ENCODE data around the gene KAT7.
"Not testable (repeated sequence)": the region's sequence is repeated elsewhere in the genome, so short reads cannot be mapped to it uniquely, and the experiment has no call there.

The KAT7 gene

DNA sequence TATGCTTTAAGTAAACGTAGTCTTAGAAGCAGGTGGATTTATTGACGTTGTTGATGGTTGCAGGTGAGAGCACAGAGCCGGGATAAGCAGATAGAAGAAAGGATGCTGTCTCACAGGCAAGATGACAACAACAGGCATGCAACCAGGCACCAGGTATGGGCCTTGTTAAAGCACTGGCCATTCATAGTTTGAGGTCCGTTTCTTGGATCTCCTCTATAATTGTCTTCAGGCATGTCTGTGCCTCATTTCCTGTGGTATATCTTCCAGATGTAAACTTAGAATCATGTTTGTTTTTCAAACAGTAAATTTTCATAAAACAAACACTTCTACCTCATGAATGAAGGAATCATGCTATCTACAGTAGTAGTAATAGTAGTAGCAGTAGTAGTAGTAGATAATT, 20.6 kb downstream of the KAT7 start:
- no peak for DNase-seq (ENCODE audit: low spot score)

DNA sequence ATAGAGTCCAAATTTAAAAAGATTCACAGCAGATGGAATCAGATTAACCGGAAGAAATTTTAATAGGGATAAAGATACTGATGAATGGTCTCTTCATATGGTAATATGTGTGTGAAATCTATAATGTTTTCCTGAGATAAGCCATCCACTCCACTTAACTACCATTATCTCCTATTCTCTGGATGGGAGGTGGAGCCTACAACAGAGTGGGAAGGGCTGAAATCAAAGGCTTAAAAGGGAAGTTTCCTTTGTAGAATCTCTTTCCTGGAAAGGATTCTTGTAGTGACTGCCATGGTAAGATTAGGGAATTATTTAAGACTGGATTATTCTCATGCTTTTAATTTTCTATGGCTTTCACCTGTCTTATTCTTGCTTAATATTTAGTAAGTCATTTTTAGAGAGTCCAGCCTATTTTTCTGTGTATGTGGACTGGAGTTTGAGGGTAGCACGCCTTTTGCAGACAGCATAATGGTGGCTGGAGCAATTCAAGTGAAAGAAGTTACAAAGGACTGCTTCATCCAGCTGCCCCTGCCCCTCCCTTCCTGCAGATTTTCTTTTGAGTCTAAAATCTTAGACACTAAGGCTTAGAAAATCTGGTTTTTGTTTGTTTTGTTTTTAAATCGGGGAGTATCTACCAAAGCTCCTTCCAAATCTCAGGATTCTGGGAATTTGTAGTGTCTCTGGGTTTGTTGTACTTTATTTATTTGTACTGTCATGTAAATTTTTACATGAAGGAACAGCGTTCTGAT, 26.5 kb downstream of the KAT7 start:
- no peak for DNase-seq (ENCODE audit: low spot score)

DNA sequence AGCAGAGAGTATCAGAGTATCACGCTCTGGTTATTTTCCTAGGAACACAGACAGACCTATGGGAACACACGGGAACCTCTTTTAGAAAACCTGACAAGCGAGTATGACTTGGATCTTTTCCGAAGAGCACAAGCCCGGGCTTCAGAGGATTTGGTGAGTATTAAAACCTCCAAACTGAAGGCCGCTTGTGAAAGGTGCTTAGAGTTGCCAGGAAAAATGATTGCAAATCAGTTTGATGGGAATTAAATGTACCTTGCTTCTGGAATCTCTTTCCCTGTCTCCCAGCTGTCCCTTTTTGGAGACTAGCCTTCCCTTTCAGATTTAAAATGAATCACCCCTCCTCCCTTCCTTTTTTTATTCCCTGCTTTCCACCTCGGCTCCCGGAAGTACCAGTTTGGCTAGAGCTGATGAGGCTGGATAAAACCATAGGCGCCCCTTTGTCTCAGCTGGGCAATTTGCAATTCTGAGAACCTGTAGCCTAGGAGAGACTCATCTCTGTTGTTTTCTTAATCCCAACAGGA, 27.3 kb downstream of the KAT7 start:
- no peak for DNase-seq (ENCODE audit: low spot score)

DNA sequence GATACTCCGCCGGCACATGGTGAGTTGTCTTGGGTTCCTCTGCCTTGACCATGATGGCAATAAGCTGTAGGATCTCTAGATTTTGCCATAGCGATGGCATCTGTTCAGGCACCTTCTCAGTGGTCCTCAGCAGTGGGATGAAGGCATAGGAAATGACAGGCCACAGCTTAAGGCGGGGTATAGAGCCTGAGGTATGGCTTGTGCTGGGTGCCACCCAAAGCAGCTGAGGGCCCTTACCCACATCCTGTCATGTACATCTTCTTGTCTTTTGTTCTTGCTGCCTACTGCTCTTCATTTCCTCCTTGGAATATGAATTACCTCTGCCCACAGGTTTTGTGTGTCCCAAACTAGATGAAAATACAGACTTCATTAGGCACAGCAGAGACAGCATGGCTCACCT, 29.5 kb downstream of the KAT7 start:
- DNase-seq (ENCODE audit: low spot score): no peak

DNA sequence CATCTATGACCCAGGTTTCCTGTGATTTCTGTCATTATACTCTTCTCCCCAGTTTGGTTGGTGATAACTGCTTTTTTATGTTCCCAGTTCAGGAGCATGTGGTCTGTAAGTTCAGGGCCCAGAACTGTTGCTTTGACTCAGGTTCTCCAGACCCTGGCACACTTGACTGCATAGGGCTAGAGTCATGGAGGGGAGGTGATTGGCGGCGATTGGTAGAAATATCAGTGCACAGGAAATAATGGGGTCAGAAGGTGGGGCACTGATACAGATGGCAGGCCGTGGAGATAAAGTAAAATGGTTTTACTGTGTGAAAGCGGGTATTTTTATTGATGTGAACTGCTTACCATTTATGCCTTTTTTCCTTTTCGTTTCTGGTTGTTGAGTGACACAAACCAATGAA, 30.7 kb downstream of the KAT7 start:
- no peak for DNase-seq (ENCODE audit: low spot score)

DNA sequence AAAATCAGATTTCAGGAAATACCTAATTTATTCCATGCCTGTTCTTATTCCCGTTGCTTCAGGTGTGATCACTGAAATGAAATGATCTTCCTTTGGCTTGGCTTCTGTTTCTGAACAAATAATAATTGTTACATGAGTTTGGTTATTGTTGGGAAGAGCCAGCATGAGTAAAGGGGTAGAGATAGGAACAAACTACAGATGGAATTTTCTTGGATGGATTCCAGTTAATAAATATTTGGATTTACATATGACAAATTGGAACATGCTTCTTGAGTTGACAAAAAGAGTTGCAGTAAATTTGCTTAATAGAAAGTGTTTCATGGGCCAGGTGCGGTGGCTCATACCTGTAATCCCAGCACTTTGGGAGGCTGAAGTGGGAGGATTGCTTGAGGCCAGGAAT, 31.2 kb downstream of the KAT7 start:
- no peak for DNase-seq (ENCODE audit: low spot score)

DNA sequence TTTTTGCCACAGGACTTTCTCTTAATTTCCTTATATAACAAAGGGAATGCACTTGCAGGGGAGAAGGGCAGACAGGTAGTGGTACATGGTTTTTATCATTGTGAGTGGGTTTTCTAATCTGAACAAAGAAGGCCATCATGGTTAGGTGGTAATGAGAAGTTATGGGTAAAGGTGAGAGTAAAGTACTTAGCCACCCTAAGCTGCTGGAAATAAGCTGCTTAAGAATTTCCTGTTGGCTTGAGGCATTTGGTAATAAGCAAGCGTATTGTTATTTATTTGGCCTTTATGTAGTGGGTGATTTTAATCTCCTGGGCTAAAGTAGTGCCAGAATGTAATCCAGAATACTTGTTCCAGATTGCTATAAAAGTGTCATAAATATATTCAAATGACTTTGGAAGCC, 32.3 kb downstream of the KAT7 start:
- DNase-seq (ENCODE audit: low spot score): no peak

DNA sequence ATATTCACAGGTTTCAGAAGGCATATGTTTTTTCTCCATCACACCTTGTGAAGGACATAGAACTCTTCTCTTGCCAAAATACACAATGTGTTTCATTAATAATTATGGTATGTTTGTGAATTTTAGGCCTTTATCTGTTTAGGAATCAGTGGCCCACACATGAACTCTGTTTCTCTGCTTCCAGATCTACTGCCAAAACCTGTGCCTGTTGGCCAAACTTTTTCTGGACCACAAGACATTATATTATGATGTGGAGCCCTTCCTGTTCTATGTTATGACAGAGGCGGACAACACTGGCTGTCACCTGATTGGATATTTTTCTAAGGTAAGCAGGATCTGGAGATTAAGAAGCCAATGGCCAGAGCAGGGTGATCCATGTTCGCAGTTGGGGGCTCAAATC, 33.0 kb downstream of the KAT7 start:
- DNase-seq (ENCODE audit: low spot score): no peak

DNA sequence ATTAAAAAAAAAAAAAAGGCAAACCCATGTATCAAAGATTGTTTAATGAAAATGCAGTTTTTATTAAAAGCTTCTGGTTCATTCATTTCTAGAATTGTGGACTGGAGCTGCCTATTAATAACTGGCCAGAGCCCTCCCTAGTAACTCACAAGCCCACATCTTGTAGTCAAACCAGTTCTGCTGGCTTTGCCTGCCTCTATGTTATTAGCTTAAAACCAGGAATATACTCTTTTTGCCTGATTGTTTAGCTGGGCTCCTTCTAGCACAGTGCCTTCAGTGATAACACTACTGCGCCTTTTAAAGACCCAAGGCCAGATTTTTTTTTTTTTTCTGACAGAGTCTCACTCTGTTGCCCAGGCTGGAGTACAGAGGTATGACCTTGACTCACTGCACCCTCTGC, 33.4 kb downstream of the KAT7 start:
- DNase-seq (ENCODE audit: low spot score): no peak

DNA sequence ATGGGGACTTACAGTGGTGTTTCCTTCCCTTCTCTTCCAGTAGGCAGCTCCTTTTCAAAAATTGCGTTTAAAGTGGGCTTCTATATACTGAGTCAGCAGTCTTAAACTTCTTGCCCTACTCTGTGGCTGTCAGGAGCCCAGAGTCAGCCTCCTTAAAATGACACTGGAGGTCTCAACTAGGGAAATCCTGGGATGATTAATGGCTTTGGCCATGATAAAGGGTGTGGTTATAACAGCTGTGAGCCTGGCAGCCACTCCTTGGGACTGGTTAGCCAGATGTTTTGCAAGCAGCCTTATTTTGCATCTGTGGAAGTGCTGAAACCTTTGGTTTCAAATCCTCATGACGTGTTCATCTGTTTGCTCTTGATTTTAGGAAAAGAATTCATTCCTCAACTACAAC, 34.3 kb downstream of the KAT7 start:
- no peak for DNase-seq (ENCODE audit: low spot score)

DNA sequence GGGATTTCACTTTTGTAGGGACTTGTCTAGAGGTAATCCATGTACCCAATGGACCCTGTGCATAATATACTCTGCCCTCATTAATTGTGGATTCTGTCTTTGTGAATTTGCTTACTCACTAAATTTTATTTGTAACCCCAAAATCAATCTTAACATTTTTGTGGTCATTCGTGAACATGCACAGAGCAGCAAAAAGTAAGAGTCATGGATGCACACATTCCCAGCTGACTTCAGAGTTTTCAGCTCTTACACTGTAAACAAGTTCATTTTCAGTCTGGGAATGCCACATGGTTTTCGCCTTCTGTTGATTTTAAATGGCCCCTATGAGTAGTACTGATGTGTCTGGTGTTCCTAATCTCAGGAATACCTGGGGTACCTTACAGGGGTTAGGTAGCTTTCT, 35.1 kb downstream of the KAT7 start:
- DNase-seq (ENCODE audit: low spot score): no peak

DNA sequence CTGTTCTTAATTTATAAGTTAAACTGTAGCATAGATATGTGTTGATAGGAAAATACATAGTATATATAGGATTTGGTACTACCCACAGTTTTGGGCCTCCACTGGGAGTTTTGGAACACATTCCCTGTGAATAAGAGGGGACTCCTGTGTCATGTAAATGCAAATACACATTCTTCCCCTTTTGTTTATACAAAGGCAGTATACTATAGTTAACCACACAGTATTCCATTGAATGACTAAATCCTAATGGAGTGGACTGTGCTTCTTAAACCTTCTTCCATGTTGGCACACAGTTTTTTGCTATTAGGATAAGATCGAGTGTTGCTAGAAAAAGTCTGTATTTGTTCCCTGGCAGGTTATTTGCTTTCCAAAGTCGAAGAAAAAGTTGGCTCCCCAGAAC, 37.2 kb downstream of the KAT7 start:
- DNase-seq (ENCODE audit: low spot score): no peak

DNA sequence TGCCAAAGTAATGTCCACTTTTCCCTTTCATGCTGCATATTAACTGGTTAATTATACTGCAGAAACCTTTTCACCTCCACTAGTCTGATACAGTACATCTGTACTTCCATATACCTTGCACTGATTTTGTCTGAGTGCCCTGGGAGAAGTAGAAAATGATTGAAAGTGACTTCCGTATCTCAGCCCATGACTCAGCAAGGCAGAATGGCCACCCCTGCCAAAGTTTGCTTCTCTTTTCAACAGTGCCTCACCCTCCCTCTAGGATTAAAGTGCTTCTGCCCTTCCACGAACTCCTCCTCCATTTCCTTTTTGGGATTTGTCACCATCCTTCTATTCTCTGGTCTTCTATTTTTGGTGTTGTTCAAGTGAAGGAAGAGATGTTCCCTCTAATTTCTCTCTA, 39.8 kb downstream of the KAT7 start:
- not testable (repeated sequence) for DNase-seq (ENCODE audit: low spot score)

DNA sequence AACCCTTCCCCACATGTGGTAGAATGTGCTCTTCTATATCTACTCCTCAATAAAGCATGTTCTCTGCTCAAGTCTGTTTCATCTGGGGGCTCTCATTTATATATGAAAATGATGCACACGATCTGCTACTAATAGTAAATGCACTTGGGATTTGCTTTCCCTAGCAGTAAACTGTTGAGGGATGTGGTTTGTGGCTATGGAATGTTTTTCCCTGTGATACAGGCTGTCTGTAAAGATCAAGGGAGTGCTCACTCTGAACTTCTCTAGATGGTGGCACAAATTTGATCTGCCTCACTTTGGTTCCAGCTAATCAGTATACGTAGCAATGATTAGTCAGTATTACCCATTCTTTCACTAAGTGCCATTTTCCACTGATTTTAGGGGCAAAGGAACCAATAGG, 40.5 kb downstream of the KAT7 start:
- DNase-seq (ENCODE audit: low spot score): no peak

DNA sequence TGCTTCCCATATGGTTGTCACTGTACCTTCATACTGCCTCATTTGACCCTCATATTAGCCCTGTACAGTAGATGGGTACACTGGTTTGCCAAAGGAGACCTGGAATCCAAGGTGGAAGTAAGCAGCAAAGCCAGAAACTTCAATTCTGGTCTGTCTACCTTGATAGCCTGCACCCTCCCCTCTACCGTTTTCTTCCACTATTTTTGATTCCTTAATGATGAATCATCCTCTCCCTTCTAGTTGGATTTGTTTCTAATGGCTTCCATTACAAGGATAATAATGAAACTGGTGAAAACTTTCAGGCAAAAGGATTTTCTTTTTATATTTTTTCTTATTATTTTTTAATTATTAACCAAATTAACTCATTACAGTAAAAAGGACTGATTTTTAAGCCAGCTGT, 42.1 kb downstream of the KAT7 start:
- DNase-seq (ENCODE audit: low spot score): no peak

DNA sequence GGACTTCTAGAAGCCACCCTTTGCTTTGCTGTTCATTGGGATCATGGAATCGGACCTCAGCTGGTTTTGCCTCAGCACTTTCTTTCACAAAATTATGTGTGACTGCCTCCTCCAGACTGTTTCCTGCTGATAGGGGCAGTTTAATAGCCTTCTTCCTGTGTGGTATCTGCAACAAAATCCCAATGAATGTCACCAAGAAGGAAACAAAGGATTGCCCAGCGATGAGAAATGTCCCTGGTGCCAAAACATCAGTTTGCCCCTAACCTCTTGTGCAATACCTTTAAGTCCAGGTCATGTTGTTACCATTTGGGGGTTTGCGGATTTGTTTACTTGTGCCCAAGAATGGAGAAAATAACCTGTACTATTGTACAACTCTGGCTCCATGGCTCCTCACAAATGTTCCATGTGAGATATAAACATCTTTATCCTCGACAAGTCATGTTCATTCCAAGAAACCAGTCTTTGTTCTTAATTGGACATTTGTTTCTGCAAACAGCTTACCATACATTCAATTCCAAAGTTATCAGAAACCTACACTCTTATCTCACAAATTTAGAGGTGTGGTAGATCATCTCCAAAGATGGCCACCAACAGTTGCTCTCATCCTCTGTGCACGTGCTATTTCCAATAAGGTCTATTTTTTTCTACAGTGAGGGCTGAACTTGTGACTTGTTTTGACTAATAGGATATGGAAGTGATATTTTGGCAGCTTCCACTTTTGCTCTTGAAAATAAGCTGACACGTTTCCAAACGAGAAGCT, 44.5 kb downstream of the KAT7 start:
- no peak for DNase-seq (ENCODE audit: low spot score)

DNA sequence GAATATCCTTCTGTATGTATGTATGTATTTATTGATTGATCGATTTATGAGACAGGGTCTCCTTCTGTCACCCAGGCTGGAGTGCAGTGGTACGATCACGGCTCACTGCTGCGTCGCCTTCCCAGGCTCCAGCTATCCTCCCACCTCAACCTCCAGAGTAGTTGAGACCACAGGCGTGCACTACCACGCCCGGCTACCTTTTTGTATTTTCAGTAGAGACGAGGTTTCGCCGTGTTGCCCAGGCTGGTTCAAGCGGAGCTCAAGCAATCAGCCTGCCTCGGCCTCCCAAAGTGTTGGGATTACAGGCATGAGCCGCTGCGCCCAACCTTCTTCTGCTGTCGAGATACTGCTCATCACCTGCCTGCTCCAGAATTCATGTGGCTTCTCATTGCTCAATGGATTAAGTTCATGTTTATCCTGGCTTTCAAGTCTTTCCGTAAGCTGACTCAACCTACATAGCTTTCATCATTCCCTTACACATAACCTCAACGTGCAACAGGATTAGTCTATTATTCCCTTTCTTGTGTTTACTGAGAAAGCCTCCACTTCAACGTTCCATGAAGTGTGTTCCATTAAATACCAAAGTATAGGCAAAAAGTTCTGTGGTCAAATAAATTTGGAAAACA, 45.8 kb downstream of the KAT7 start:
- no peak for DNase-seq (ENCODE audit: low spot score)

DNA sequence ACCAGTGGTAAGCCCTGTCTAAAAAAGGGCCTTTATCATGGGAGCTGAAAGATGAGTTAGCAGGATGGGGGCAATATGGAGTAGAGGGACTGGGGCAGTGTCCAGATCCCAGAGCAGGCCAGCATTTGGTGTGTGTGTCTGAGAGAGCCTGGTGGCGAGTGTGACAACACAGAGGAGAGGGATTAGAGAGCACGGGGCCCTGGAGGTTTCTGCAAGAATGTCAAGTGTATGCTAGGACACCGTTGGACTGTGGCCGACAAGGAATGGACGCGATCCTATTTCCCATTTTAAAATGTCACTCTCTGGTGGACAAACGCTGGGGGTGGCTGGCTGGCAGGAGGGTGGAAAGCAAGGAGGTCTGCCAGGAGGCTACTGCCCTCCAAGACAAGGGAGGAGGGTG, 47.0 kb downstream of the KAT7 start:
- no peak for DNase-seq (ENCODE audit: low spot score)

DNA sequence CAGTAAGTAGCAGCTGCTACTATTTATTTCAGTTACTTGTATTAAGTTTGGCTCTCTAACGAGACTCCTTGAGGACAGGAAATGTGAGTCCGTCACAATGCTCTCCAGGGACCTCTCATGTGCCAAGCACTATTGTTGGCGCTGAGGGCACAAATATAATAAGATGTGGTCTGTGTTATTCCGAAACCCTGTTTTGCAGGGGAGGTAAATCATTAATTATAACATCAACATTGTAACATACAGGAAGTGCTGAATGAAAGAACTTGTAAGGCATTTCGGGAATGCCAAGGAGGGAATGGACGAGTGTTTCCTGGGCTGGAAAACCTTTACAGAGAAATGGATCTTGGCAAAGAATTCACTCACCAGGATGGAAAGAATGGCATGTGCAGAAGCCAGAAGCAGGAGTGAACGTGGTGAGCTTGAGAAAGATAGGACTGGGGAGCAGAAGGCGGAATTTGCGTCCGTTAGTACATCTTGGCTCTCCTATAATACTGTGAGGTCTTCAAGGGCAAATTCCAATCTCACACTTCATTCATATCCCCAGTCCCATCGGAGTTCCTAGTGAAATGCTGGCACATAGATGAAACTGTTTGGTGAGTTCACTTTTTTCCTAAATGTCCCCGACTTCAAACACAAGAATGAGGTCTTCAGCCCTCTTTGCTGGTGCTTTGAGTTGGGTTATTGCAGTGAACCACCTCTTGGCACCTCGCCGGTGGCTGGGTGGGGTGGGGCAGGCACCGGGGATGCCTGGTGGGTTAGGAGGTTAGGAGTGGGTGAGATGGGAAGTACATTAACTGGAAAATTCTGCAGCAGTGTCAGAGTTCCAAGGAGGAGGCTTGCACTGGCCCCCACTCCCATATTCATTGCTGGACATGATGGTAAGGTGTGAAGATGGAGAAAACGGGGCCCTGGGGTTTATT, 47.9 kb downstream of the KAT7 start:
- DNase-seq (ENCODE audit: low spot score): no peak

DNA sequence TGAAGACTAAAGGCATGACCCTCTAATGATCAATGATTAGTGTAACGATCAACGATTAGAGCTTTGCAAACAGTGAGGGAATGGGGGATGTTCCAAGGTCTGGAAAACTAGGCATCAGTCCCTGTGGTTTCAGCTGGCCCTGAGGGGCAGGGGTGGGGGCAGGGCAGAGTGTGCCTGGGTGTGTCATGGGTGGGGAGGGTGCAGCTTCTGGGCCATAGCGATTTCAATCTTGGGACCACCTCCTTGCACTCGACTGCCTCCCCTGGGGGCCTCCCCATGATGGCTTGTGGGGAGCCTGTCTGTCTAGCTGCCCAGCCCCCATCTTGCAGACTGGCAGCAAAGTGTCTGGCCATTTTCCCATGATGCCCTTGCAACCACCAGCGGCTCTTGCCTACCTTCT, 51.0 kb downstream of the KAT7 start:
- no peak for DNase-seq (ENCODE audit: low spot score)

DNA sequence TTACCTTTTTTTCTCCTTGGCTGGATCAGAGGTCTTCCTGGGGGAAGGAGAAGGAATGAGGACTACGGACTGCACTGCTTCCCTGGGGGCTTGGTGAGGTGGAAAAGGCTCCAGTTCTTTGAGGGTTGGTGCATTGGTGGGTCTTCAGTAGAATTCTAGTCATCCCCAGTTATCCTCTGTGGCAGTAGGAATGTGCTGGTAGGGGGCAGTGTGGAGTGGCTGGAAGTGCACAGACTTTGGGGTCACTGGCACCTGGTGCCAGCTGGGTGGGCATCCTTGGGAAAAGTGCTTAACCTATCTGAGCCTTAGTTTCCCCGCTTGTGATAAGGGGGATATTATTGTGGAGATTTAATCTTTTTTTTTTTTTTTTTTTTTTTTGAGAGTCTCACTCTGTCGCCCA, 53.1 kb downstream of the KAT7 start:
- DNase-seq (ENCODE audit: low spot score): no peak

DNA sequence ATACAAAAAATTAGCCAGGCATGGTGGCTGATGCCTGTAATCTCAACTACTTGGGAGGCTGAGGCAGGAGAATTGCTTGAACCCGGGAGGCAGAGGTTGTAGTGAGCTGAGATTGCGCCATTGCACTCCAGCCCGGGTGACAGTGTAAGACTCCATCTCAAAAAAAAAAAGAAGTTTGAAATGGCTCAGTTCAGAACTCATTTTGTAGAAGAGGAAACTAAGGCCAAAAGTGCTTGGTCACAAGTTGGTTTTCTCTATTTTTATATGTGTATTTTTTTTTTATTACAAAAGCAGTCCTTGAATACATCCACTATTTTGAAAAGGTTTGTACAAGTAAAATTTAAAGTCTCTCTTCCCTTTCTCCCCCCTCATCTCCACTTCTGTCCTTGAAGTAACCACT, 53.9 kb downstream of the KAT7 start:
- DNase-seq (ENCODE audit: low spot score): no peak

All from hepatic stellate cell (primary cell).